ENCODE measurements around the gene MROH2B.

GRCh38 chr5:41118177-41118576 is 47.0 kb upstream of the MROH2B start:
- no peak for TF ChIP-seq CTCF (IDR thresholded peaks at IDR 0.05)
- no peak for TF ChIP-seq EZH2 (IDR thresholded peaks at IDR 0.05; ENCODE audit: borderline replicate concordance, insufficient read depth, low read depth, low read length, poor library complexity, severe bottlenecking)
